ENCODE data around the gene C1QC.

The C1QC gene

DNA sequence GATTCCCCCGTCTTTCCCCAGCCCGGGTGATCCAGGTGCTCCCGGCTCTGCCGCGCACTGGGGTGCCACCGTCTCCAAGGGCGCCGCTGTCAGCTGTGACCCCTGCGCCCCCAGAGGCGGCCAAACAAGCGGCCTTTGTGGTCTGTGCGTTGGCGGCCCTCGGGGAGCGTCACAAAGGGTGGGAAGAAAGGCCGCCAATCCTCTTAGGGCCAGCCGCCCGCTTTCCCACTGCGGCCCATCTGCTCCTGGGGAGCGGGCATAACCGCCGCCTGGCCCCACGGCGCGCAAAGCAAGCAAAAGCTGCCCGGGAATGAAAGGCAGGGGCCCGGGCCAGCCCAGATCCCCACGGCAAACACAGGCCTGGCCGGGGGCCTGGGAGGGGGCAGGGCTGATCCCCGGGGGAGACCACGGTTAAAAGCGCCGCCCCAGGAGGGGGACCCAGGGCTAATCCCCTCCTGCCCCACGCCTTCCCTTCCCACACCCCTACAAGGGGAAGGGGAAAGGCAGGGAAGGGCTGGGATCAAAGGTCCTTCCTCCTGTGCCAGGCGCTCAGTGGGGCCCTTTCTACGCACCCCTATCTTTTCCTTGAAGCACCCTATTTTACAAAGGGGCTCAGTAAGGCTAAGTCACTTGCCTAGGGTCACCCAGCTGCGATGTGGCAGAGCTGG, 33.6 kb downstream of the C1QC start:
- TF ChIP-seq, protein P1, sequence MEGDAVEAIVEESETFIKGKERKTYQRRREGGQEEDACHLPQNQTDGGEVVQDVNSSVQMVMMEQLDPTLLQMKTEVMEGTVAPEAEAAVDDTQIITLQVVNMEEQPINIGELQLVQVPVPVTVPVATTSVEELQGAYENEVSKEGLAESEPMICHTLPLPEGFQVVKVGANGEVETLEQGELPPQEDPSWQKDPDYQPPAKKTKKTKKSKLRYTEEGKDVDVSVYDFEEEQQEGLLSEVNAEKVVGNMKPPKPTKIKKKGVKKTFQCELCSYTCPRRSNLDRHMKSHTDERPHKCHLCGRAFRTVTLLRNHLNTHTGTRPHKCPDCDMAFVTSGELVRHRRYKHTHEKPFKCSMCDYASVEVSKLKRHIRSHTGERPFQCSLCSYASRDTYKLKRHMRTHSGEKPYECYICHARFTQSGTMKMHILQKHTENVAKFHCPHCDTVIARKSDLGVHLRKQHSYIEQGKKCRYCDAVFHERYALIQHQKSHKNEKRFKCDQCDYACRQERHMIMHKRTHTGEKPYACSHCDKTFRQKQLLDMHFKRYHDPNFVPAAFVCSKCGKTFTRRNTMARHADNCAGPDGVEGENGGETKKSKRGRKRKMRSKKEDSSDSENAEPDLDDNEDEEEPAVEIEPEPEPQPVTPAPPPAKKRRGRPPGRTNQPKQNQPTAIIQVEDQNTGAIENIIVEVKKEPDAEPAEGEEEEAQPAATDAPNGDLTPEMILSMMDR (IDR thresholded peaks at IDR 0.05) = no peak

DNA sequence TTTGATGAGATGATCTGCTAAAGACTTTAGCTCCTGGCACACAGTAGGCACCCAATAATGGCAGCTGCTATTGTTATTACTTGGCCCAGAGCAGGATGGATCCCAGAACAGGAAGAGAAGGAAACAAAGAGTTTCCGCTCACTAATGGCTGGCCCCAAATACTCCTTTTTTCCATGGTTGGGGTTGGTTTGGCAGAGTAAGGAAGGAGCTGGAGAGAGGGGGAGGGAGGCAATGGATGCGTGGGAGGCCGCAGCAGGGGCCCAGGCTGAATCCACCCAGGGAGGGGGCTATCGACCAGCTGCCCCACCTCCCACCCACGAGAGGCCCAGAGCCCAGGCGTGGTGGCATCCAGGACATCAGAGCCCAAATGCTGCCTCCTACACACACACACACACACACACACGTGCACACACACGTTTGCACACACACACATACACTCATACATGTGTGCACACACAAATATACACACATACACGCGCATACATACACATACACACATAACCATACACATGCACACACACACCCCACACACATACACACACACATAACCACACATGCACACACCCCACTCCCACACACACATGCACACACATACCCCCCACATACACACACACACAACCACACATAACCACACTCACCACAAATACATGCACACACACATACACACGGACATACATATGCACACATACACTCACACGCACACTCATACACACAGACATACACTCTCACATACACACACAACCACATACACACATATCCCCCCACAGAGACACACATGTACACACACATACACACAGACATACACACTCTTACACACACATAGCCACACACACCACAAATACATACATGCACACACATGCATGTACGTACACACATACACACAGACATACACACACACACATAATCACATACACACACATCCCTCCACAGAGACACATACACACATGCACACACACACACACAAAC, 34.8 kb downstream of the C1QC start:
- TF ChIP-seq, protein P1 (IDR thresholded peaks at IDR 0.05) = no peak

DNA sequence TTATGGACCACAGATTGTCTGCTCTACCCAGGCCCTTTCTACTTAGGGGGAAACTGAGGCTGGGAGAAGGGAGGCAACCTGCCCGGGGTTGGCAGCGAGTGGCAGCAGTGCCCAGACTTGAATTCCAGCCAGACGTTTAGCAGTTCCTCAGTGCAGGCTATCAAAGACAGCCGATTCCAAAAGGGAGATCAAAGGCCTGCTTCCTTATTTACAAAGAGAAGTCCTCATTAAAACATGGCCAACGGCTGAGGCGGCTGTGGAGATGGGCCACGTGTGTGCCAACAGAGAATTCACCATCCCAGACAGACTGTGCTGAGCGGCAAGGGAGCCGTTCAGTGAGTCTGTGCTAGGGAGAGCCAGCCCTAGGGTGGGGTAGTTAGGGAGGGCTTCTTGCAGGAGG, 37.3 kb downstream of the C1QC start:
- TF ChIP-seq, protein P1 (IDR thresholded peaks at IDR 0.05) = no peak

DNA sequence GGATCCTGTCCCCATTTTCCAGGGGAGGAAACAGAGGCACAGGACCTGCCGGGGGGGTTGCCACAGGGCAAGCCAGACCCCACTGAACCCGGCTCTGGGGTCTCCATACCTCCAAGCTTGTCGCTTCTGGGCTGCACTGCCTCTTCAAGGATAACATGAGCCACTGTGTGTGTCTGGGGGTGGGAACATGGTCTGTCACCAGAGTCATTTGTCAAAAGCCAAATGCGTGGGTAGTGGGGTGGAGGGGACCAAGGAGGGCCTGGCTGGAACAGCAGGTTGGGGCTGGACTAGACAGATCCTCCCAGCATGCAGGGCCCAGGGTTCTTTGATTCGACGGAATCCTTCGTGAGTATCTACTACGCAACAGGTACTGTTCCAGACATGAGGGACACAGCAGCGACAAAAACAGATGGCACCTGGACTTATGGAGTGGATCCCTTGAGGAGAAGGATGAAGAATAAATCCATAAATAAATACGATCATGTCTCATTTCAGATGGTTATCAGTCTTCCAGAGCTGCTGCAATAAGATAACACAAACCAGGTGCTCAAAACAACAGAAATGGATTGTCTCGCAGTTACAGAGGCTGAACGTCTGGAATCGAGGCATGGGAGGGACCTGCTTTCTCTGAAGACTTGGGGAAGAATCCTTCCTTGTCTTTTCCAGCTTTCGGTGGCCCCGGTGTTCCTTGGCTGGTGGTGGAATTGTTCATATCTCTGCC, 38.3 kb downstream of the C1QC start:
- TF ChIP-seq, protein P1 (IDR thresholded peaks at IDR 0.05) = no peak

DNA sequence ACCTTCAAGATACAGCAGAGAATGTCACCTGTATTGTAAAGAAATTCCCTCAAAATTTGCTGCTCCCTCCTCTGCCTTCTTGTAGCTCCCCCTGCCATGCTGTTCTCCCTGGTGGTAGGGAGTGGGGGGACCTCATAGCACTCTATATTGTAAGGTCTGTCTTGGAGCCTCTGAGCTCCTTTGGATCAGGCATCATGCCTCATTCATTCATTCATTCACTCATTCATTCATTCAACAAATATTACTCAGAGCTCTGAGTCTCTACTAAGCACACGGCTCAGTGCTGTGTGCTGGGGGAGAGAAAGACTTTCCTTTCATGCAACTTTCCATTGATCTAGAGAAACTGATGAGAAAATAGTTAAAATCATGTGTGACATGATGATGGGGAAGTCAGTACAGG, 40.1 kb downstream of the C1QC start:
- TF ChIP-seq, protein P1 (IDR thresholded peaks at IDR 0.05) = no peak

DNA sequence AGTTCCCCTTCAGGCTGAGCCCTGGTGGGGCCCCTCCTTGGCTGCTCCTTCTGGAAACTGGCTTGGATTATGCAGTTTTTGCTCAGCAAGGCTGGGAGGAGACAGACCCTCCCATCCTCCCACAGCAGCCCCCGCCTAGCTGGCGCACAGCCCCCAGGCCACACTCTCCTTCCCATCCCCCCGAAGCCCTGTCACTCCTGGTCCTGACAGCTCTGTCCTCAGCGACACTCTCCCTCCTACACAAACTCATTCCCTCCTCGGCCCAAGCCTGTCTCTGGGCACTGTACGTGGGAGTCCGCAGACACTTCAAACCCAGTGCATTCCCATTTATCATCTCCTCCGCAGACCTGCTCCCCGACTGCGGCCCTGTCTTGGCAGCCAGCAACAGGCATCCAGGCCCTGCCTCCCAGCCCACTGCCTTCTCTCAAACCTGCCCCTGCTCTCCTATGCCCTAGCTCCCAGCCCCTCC, 42.2 kb downstream of the C1QC start:
- TF ChIP-seq, protein P1 (IDR thresholded peaks at IDR 0.05) = no peak

DNA sequence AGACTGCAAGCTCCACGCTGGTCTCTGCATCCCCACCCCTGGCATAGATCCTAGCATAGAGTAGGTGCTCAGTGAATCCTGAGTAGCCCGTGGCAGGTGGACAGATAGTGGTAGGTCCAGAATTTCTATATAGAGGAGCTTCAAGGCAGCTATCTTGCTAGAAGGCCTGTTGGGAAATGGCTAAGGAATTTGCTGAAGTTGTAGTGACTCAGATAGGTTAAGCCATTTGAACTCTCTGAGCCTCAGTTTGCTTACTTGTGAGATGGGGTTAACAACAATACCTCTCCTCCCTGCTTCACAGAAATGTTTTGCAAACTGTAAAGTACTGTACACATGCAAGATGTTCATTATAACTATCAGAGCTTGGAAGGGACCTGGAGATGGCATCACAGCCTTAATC, 43.8 kb downstream of the C1QC start:
- TF ChIP-seq, protein P1 (IDR thresholded peaks at IDR 0.05) = no peak
